Upper lobe of left lung (tissue), 4 donors: Measurements from ENCODE around the gene VSTM4.

Experiments used
- EP300 ChIP-seq, 4 donors: sonication (generic); formaldehyde crosslinking; IDR thresholded peaks; one replicate each; pipeline ENCODE4 v1.5.1; 2017; ENCODE audit warnings: antibody characterized with exemption in 4 of 4, control low read depth in 2 of 4
- TF ChIP-seq, protein P1 (sequence below), 6 experiments: fragments of 450-650 bp in 4 of 6; fragments of 200-600 bp in 2 of 6; sonication (generic) in 2 of 6; IDR thresholded peaks; one replicate each; pipeline ENCODE4 v1.5.1; 2016 to 2019; ENCODE audit warnings: antibody characterized with exemption in 6 of 6

- TF ChIP-seq, protein P1, sequence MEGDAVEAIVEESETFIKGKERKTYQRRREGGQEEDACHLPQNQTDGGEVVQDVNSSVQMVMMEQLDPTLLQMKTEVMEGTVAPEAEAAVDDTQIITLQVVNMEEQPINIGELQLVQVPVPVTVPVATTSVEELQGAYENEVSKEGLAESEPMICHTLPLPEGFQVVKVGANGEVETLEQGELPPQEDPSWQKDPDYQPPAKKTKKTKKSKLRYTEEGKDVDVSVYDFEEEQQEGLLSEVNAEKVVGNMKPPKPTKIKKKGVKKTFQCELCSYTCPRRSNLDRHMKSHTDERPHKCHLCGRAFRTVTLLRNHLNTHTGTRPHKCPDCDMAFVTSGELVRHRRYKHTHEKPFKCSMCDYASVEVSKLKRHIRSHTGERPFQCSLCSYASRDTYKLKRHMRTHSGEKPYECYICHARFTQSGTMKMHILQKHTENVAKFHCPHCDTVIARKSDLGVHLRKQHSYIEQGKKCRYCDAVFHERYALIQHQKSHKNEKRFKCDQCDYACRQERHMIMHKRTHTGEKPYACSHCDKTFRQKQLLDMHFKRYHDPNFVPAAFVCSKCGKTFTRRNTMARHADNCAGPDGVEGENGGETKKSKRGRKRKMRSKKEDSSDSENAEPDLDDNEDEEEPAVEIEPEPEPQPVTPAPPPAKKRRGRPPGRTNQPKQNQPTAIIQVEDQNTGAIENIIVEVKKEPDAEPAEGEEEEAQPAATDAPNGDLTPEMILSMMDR (IDR thresholded peaks at IDR 0.05): no peak
- TF ChIP-seq EP300 (IDR thresholded peaks at IDR 0.05): no peak
Measured at GRCh38 chr10:48973065-48973464, 142.3 kb downstream of the VSTM4 start.
